Jurkat, Clone E6-1 (cell line): Measurements from ENCODE around the gene MICAL3.
"Not testable (repeated sequence)": the region's sequence is repeated elsewhere in the genome, so short reads cannot be mapped to it uniquely, and the experiment has no call there.

Experiments
- DNase-seq: peaks from one replicate; pipeline ENCODE4 v3.0.0-alpha.2; 2011; ENCODE audit warnings: low read depth, low spot score
- H3K4me3 ChIP-seq: 2 replicates; pipeline ENCODE4 v1.5.1; 2011; ENCODE audit warnings: mild to moderate bottlenecking, low read length, control low read depth, moderate library complexity

The MICAL3 gene

GRCh38 chr22:17945888-17946648, 78.3 kb downstream of the MICAL3 start:
- H3K4me3 ChIP-seq, result no peak overlapping the region
- no peak for DNase-seq

- no peak for DNase-seq
- no peak overlapping the region for H3K4me3 ChIP-seq
These were observed 79.0 kb downstream of the MICAL3 start for GRCh38 chr22:17945156-17945887.

GRCh38 chr22:17944256-17944655, 80.1 kb downstream of the MICAL3 start:
- no peak for DNase-seq
- no peak overlapping the region for H3K4me3 ChIP-seq

- no peak overlapping the region for H3K4me3 ChIP-seq
- DNase-seq, result no peak
These were observed 80.7 kb downstream of the MICAL3 start for GRCh38 chr22:17943533-17944249.

- DNase-seq, result no peak
- no peak overlapping the region for H3K4me3 ChIP-seq
These were observed 81.6 kb downstream of the MICAL3 start for GRCh38 chr22:17942721-17943120.

GRCh38 chr22:17941471-17942406, 82.6 kb downstream of the MICAL3 start:
- no peak overlapping the region for H3K4me3 ChIP-seq
- no peak for DNase-seq

- no peak overlapping the region for H3K4me3 ChIP-seq
- DNase-seq, result no peak
These were observed 84.8 kb downstream of the MICAL3 start for GRCh38 chr22:17939579-17939978.

GRCh38 chr22:17939011-17939410, 85.3 kb downstream of the MICAL3 start:
- no peak overlapping the region for H3K4me3 ChIP-seq
- no peak for DNase-seq

- H3K4me3 ChIP-seq, result no peak overlapping the region
- no peak for DNase-seq
These were observed 85.9 kb downstream of the MICAL3 start for GRCh38 chr22:17938484-17938924.

- H3K4me3 ChIP-seq, DNase-seq: not testable (repeated sequence)
These were observed 91.9 kb downstream of the MICAL3 start for GRCh38 chr22:17932457-17932856.

GRCh38 chr22:17931400-17931825, 92.9 kb downstream of the MICAL3 start:
- H3K4me3 ChIP-seq, result no peak overlapping the region
- DNase-seq, result no peak

GRCh38 chr22:17930455-17931313, 93.7 kb downstream of the MICAL3 start:
- no peak overlapping the region for H3K4me3 ChIP-seq
- DNase-seq, result no peak

- DNase-seq, result no peak
- H3K4me3 ChIP-seq, result no peak overlapping the region
These were observed 94.5 kb downstream of the MICAL3 start for GRCh38 chr22:17929909-17930308.

GRCh38 chr22:17928391-17928790, 96.0 kb downstream of the MICAL3 start:
- no peak overlapping the region for H3K4me3 ChIP-seq
- no peak for DNase-seq

- H3K4me3 ChIP-seq, result no peak overlapping the region
- DNase-seq, result no peak
These were observed 97.3 kb downstream of the MICAL3 start for GRCh38 chr22:17927062-17927461.

- DNase-seq, result no peak
- no peak overlapping the region for H3K4me3 ChIP-seq
These were observed 97.8 kb downstream of the MICAL3 start for GRCh38 chr22:17926516-17926915.

GRCh38 chr22:17925431-17925841, 98.9 kb downstream of the MICAL3 start:
- DNase-seq, result no peak

GRCh38 chr22:17924735-17925364, 99.5 kb downstream of the MICAL3 start:
- H3K4me3 ChIP-seq, result no peak overlapping the region
- DNase-seq, result no peak

More at GRCh38 chr22:17925431-17925841, 98.9 kb downstream of the MICAL3 start:
- H3K4me3 ChIP-seq, result no peak overlapping the region
